Stimulated activated CD4-positive, alpha-beta T cell treated with anti-CD3 and anti-CD28 coated beads, TNF-alpha, amount 100 ng/mL, for 1 hour (primary cell): Measurements from ENCODE around the gene ZNF559.
"Not testable (repeated sequence)": the region's sequence is repeated elsewhere in the genome, so short reads cannot be mapped to it uniquely, and the experiment has no call there.

Experiments used
- DNase-seq, 3 donors: peaks; one replicate each; pipeline ENCODE4 v3.0.0-alpha.2; 2020; ENCODE audit warnings: low read depth in 3 of 3, low spot score in 1 of 3

The ZNF559 gene

DNA sequence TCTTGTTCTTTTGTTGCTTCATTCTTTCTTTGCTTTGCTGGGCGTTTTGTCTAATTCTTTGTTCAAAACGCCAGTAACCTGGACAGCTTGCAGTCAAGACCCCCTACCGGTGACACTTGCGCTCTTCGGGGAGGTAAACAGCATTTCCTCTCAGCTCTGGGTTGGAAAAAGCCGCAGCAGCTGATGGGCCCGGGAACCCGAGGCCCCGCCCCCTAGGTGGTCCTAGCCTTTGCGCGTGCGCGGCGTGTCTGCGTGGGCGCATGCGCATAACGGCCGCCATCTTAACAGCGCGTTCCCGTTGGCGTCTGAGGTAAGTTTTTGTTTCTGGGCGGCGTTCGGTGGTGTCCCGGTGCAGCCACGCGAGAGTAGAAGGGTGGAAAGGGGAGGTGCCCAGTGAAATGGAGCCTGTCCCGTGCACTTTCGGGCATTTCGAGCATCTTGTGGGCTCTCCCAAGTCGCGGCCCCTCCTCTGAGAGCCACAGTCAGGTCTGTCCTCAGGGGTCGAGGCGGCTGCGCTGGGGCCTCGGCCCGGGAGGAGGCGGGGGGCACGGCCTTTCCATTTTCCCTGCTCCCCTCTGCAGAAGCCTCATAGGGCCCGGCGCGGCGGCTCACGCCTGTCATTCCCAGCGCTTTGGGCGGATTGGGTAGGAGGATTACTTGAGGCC is at the start of gene ZNF559:
TSS of gene ZNF559 (plus strand) at position 261 of the 665 bp plus-strand sequence. CDS start 14,371 bp downstream, outside the sequence.
- DNase-seq = peak; percentile 89 to 97 (median 97)

DNA sequence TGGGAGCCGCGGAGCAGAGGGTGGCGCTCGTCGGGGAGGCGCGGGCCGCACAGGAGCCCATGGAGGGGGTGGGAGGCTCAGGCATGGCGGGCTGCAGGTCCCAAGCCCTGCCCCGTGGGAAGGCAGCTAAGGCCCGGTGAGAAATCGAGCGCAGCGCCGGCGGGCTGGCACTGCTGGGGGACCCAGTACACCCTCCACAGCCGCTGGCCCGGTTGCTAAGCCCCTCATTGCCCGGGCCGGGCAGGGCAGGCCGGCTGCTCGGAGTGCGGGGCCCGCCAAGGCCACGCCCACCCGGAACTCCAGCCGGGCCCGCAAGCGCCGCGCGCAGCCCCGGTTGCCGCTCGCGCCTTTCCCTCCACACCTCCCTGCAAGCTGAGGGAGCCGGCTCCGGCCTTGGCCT is 40.5 kb upstream of the ZNF559 start:
- DNase-seq = not testable (repeated sequence)

DNA sequence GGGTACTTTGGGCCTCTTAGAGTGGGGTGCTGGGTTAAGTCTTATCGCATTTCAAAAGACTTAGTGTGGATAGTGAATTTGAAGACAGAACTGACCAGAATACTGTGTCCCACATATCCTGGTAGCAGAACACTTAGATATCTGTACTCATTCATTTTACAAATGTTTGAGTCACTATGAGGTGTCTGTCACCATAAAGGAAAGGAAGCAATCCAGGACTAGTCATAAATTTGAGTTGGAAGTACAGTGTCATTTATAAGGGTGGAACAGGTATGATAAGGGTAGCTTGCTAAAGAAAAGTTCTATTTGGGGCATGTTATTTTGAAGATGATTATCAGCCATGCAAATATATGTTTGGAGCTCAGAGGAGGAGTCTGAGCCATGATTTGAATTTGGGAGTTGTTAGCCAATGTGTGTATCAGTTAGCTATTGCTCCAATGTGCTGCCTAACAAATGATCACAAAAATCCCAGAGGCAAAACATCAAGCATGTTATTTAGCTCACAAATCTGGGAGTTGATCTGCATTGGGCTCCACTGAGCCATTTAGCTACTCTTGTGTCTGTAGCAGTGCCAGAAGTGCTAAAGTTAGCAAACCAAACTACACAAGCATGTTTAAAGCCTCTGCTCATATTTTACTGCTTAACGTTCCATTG is 34.6 kb upstream of the ZNF559 start:
- no peak for DNase-seq

GRCh38 chr19:9295411-9295849 is 28.5 kb upstream of the ZNF559 start:
- DNase-seq = no peak

DNA sequence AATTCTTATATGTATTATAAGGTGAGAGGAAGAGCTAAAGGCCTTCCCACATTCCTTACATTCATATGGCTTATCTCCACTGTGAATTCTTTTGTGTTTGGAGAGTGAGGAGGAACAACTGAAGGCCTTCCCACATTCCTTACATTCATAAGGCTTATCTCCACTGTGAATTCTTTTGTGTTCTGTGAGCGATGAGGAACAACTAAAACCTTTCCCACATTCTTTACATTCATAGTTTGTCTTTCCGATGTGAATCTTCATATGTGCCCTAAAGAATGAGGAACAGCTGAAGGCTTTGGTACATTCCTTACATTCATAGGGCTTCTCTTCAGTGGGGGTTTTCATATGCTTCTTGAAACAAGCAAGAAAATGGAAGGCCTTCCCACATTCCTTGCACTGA is 27.6 kb upstream of the ZNF559 start:
- DNase-seq = no peak

DNA sequence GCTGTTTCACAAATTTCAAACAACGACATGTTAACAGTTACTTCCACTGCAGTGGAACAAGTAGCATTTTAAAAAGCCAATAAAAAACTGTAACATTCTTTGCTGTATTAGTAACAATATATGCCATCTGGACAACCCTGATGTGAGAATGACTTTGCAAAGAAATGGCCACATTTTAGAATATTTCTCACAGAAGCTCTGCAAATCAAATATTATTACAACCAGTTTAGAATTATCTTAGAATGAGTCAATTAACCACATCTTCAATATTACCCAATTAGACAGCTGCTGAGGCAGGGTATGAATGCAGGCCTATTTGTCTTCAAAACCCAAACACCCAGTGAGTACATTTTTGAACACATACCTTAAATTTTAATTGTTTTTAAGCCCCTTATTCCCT is 17.5 kb upstream of the ZNF559 start:
- no peak for DNase-seq

DNA sequence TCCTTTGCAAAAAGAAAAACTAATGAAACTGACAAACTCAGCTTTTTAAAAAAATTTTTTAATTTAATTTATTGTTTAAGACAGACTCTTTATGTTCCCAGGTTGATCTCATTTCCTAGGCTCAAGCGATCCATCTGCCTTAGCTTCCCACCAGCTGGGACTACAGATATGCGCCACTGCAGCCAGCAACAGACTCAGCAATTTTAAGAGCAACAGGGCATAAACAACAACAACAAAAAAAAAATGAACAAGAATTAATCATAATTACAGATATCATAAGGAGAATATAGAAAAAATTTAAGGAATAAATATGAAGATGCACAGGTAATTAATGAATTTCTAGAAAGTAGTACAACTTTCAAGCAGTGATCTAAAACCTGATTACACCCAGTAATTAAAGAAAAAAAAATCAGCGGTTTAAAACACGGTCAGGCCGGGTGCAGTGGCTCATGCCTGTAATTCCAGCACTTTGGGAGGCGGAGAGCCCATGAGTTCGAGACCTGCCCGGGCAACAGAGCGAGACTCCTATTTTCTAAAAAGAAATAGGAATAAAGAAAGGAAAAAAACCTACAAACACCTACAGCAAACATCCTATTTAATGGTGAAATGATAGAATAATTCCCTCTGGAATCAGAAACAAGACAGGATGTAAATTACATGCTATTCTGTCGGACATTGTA is 15.7 kb upstream of the ZNF559 start:
- DNase-seq = no peak

- peak; percentile 93 to 97 (median 97) for DNase-seq
These were observed 14.6 kb upstream of the ZNF559 start, which contains the start of gene ZNF699 for GRCh38 chr19:9309139-9309973. Gene ZNF699 (minus strand): TSS chr19:9309838. CDS start chr19:9305119, 4,719 bp downstream.

- DNase-seq = no peak
These were observed 14.0 kb upstream of the ZNF559 start for GRCh38 chr19:9309974-9310446.

DNA sequence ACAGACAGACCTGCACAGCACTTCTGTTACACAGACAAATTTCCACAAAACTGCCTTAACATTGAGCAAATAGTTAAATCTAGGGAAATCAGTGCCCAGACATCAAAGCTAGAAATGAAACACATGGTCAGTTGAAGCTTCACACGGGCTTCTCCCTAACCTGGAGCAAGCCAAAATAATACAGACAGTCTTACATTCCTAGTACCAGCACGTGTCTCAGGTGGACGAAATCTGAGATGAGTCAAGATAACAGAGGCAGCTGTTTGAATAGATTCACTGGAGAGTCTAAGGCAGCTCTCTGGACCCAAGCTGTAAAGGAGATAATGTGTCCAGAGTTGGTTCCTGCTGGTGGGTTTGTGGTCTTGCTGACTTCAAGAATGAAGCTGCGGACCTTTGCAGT is 10.2 kb upstream of the ZNF559 start:
- no peak for DNase-seq

DNA sequence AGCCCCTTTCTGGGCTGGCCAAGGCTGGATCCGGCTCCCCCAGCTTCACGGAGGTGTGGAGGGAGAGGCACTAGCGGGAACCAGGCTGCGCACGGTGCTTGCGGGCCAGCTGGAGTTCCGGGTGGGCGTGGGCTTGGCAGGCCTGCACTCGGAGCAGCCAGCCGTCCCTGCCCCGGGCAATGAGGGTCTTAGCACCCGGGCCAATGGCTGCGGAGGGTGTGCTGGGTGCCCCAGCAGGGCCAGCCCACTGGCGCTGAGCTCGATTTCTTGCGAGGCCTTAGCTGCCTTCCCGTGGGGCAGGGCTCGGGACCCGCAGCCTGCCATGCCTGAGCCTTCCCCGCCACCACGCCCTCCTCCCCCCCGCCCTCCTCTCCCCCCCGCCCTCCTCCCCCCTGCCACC is 2.6 kb upstream of the ZNF559 start:
- no peak for DNase-seq

DNA sequence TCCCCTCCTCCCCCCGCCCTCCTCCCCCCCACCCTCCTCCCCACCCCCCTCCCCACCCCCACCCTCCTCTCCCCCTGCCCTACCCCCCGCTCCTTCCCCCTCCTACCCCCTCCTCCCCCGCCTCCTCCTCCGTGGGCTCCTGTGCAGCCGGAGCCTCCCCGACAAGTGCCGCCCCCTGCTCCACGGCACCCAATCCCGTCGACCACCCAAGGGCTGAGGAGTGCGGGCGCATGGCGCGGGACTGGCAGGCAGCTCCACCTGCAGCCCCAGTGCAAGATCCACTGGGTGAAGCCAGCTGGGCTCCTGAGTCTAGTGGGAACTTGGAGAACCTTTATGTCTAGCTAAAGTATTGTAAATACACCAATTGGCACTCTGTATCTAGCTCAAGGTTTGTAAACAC is 2.2 kb upstream of the ZNF559 start:
- DNase-seq = not testable (repeated sequence)

GRCh38 chr19:9322201-9322600 is 1.8 kb upstream of the ZNF559 start:
- DNase-seq = not testable (repeated sequence)

DNA sequence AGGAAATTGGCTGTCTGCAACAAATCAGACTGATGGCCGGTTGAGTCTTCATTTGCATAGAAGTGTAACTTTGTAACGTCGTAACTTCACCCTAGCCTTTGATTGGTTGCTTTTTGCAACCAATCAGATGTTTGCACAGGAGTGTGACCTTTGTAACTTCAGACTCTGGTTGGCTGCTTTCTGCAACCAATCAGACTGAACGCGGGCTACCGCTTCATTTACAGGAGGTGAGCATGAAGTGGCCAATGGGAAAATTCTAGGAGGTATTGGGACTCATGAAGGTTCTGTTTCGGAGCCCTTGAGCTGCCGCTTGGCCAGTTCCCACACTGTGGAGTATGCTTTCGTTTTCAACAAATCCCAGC is 441 bp upstream of the ZNF559 start:
- DNase-seq = no peak

DNA sequence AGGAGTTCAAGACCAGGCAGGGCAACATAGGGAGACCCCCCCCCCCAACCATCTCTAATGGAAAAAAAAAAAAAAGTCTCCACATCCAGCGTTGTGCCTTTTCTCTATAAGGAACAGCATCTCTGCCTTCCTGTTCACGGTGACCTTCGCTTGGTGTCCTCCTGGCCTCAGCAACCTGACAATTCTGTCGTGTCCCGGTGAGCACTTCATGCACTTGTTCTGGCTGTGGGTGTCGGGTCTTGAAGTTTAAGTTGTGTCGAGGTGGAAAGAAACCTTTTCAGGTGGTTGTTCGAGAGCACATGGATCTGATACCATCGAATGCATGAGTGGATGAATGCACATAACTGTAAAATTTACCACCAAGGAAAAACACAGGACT is 594 bp downstream of the ZNF559 start:
- no peak for DNase-seq

GRCh38 chr19:9329999-9330398 is 6.0 kb downstream of the ZNF559 start:
- no peak for DNase-seq

- no peak for DNase-seq
These were observed 18.8 kb downstream of the ZNF559 start for GRCh38 chr19:9342610-9343304.

GRCh38 chr19:9345005-9345404 is 21.0 kb downstream of the ZNF559 start:
- DNase-seq = no peak

GRCh38 chr19:9348253-9348652 is 24.3 kb downstream of the ZNF559 start:
- DNase-seq = no peak

GRCh38 chr19:9348671-9349070 is 24.7 kb downstream of the ZNF559 start:
- DNase-seq = no peak

- no peak for DNase-seq
These were observed 28.5 kb downstream of the ZNF559 start for GRCh38 chr19:9352505-9352904.
